CD14-positive monocyte (primary cell): ENCODE results near the gene UNKL. TPM values are rescaled to one million over a fixed set of nuclear protein-coding genes. Genes with fewer than 3 reads are reported as not detected.
A peak's percentile ranks its signal among the peaks of the same experiment; 100 is the strongest.

Source experiments
- DNase-seq, 3 donors: peaks; one replicate each; pipeline ENCODE4 v3.0.0-alpha.2; 2011 to 2022
- H2AFZ ChIP-seq: 2 replicates; pipeline ENCODE4 v1.6.0; 2012; ENCODE audit warnings: mild to moderate bottlenecking, low read depth, low read length, inconsistent platforms; ENCODE audit not compliant: insufficient read depth, poor library complexity, severe bottlenecking
- H3K27ac ChIP-seq, 2 donors: 1 replicate in 1 of 2; 2 replicates in 1 of 2; pipeline ENCODE4 v1.5.1; 2012 to 2013; ENCODE audit warnings: low read length in 2 of 2, control low read depth in 1 of 2, inconsistent platforms in 1 of 2, low read depth in 1 of 2, mild to moderate bottlenecking in 1 of 2
- H3K27me3 ChIP-seq, 2 donors: one replicate each; pipeline versions ENCODE4 v1.6.0 to v1.6.1; 2011 to 2013; ENCODE audit warnings: low read length in 2 of 2; ENCODE audit not compliant: control insufficient read depth in 2 of 2, insufficient read depth in 2 of 2
- H3K36me3 ChIP-seq, 2 donors: replicated peaks in 1 of 2; 1 replicate in 1 of 2; 2 replicates in 1 of 2; pipeline versions ENCODE4 v1.5.1 to v1.6.1; 2012 to 2013; ENCODE audit warnings: low read length in 2 of 2, control low read depth in 1 of 2, inconsistent platforms in 1 of 2, mild to moderate bottlenecking in 1 of 2; ENCODE audit not compliant: insufficient read depth in 2 of 2, control insufficient read depth in 1 of 2
- H3K4me1 ChIP-seq, 2 donors: 1 replicate in 1 of 2; 2 replicates in 1 of 2; pipeline versions ENCODE4 v1.5.1 to v1.6.1; 2012 to 2013; ENCODE audit warnings: low read length in 2 of 2, control low read depth in 1 of 2, inconsistent platforms in 1 of 2, mild to moderate bottlenecking in 1 of 2, moderate library complexity in 1 of 2; ENCODE audit not compliant: insufficient read depth in 2 of 2, control insufficient read depth in 1 of 2
- H3K4me2 ChIP-seq: replicated peaks from 2 replicates; pipeline ENCODE3; 2012; ENCODE audit warnings: low read length, moderate library complexity, mild to moderate bottlenecking; ENCODE audit not compliant: poor library complexity, severe bottlenecking; ENCODE audit errors: extremely low read depth
- H3K4me3 ChIP-seq, 3 experiments: fragments of 200-600 bp in 1 of 3; sonication (generic) in 1 of 3; replicated peaks in 1 of 3; 1 replicate in 2 of 3; 2 replicates in 1 of 3; pipeline ENCODE4 v1.5.1; 2011 to 2013; ENCODE audit warnings: low read length in 3 of 3, mild to moderate bottlenecking in 3 of 3, control low read depth in 2 of 3, low read depth in 2 of 3, inconsistent platforms in 1 of 3, moderate library complexity in 1 of 3
- H3K79me2 ChIP-seq: 2 replicates; pipeline ENCODE4 v1.6.0; 2012; ENCODE audit warnings: mild to moderate bottlenecking, control low read depth, inconsistent platforms, low read length, moderate library complexity; ENCODE audit not compliant: insufficient read depth
- H3K9ac ChIP-seq: 2 replicates; pipeline ENCODE4 v1.6.0; 2017; ENCODE audit warnings: low read length, mild to moderate bottlenecking; ENCODE audit not compliant: insufficient read depth, poor library complexity, severe bottlenecking
- H3K9me3 ChIP-seq, 2 donors: replicated peaks in 1 of 2; 1 replicate in 1 of 2; 2 replicates in 1 of 2; pipeline versions ENCODE4 v1.5.1 to v1.6.1; 2012 to 2013; ENCODE audit warnings: low read length in 2 of 2, control low read depth in 1 of 2; ENCODE audit not compliant: control insufficient read depth in 1 of 2, insufficient read depth in 1 of 2
- H4K20me1 ChIP-seq: 2 replicates; pipeline ENCODE4 v1.6.0; 2012; ENCODE audit warnings: mild to moderate bottlenecking, low read length, control low read depth, moderate library complexity; ENCODE audit not compliant: insufficient read depth
- H3K27ac Mint-ChIP-seq, 7 donors: one replicate each; pipeline ENCODE4 v1.8.0; 2020; ENCODE audit warnings: mild to moderate bottlenecking in 7 of 7, mixed read lengths in 7 of 7, moderate library complexity in 6 of 7, inconsistent platforms in 2 of 7
- H3K27me3 Mint-ChIP-seq, 3 donors: one replicate each; pipeline ENCODE4 v1.8.0; 2021 to 2022; ENCODE audit warnings: low read depth in 3 of 3, mild to moderate bottlenecking in 3 of 3, mixed read lengths in 3 of 3, moderate library complexity in 3 of 3, inconsistent platforms in 1 of 3
- H3K36me3 Mint-ChIP-seq, 2 donors: one replicate each; pipeline ENCODE4 v1.8.0; 2020; ENCODE audit warnings: mixed read lengths in 2 of 2, inconsistent platforms in 1 of 2, mild to moderate bottlenecking in 1 of 2
- H3K4me1 Mint-ChIP-seq: one replicate; pipeline ENCODE4 v1.8.0; 2020; ENCODE audit warnings: mild to moderate bottlenecking, mixed read lengths
- H3K4me3 Mint-ChIP-seq, 2 donors: one replicate each; pipeline ENCODE4 v1.8.0; 2020; ENCODE audit warnings: mild to moderate bottlenecking in 2 of 2, mixed read lengths in 2 of 2, moderate library complexity in 1 of 2
- H3K9me3 Mint-ChIP-seq, 7 donors: one replicate each; pipeline ENCODE4 v1.8.0; 2020 to 2022; ENCODE audit warnings: mixed read lengths in 7 of 7, mild to moderate bottlenecking in 6 of 7, moderate library complexity in 6 of 7, inconsistent platforms in 2 of 7
- CTCF ChIP-seq: fragments of 200-600 bp; IDR thresholded peaks from one replicate; pipeline ENCODE4 v1.8.0; 2022; ENCODE audit warnings: antibody characterized with exemption, mild to moderate bottlenecking
- WGBS: methylation state at CpG from one replicate; pipeline ENCODE4 v1.1.5; 2013; ENCODE audit warnings: missing lambda C conversion rate; ENCODE audit not compliant: insufficient coverage; 5-methylcytosine and 5-hydroxymethylcytosine counted together
- intact Hi-C, 2 donors: fragments of 100-400 bp; cut with micrococcal nuclease; formaldehyde crosslinking; loops; one replicate each; pipeline versions ENCODE4 v1.15.0 to v1.15.1; 2023
- polyA plus RNA-seq, 3 donors: library from polyadenylated mRNA; depleted of rRNA in 1 of 3; unstranded in 2 of 3; stranded (reverse) in 1 of 3; fragments of 300-500 nt in 2 of 3; fragments of >200 nt in 1 of 3; fragmentation: Illumina TruSeq in 2 of 3; gene quantifications; 1 replicate in 2 of 3; 2 replicates in 1 of 3; pipeline ENCODE4 v1.2.3, GENCODE V29; 2012 to 2021

The UNKL gene
- polyA plus RNA-seq, 3 donors = 1.2 to 19.9 (median 2.2) TPM

GRCh38 chr16:1351215-1351581 lies 63.3 kb downstream of the UNKL start:
- H3K4me3 Mint-ChIP-seq = peak overlapping the region; percentile 85 to 92
- peaks cover 18% of the 10 kb centered on the region in 2 donors for H3K36me3 ChIP-seq
- H3K27me3 Mint-ChIP-seq = no peaks in the 10 kb centered on the region
- H2AFZ ChIP-seq = peak overlapping the region; percentile 91
- H3K9me3 ChIP-seq = no peaks in the 10 kb centered on the region
- no peaks in the 10 kb centered on the region for H3K27me3 ChIP-seq
- peak overlapping the region; percentile 96 for H3K4me2 ChIP-seq
- H4K20me1 ChIP-seq = peaks cover 54% of the 10 kb centered on the region
- peaks cover 0 to 4% (median 0%) of the 10 kb centered on the region in 7 donors for H3K9me3 Mint-ChIP-seq
- H3K9ac ChIP-seq = peak overlapping the region; percentile 91
- peak overlapping the region; percentile 53 to 97 (median 91) for H3K4me3 ChIP-seq
- peak overlapping the region in 1 of 2 donors; percentile 88 for H3K27ac ChIP-seq
- H3K4me1 ChIP-seq = peaks cover 21 to 32% of the 10 kb centered on the region in 2 donors
- DNase-seq = no peak
- under 1% methylated on average over 29 of the region's 35 CpGs for WGBS
- intact Hi-C loops = loop anchor here in 1 of 2 donors (10.0 kb wide), 1 partner anchor 64 kb away; the partner anchor contains the start of gene UNKL
- TF ChIP-seq CTCF = no peak
- H3K79me2 ChIP-seq = peaks cover 57% of the 10 kb centered on the region
- peaks cover 16 to 35% of the 10 kb centered on the region in 2 donors for H3K36me3 Mint-ChIP-seq
- peak overlapping the region in 6 of 7 donors; percentile 24 to 82 (median 58) for H3K27ac Mint-ChIP-seq
- peaks cover 36% of the 10 kb centered on the region for H3K4me1 Mint-ChIP-seq

- peaks cover 16 to 35% of the 10 kb centered on the region in 2 donors for H3K36me3 Mint-ChIP-seq
- H3K27me3 Mint-ChIP-seq = no peaks in the 10 kb centered on the region
- DNase-seq = no peak
- Histone ChIP-seq H4K20me1 (peaks cover 49% of the 10 kb centered on the region), H3K9me3 (no peaks in the 10 kb centered on the region), H3K4me3 (peak overlapping the region; percentile 53 to 97 (median 91)), H3K27me3 (no peaks in the 10 kb centered on the region), H3K4me2 (peak overlapping the region; percentile 96), H3K27ac (peak overlapping the region in 1 of 2 donors; percentile 88), H3K9ac (peak overlapping the region; percentile 91), H3K4me1 (peaks cover 21 to 32% of the 10 kb centered on the region in 2 donors), H2AFZ (no peak overlapping the region), H3K36me3 (peaks cover 18% of the 10 kb centered on the region in 2 donors), H3K79me2 (peaks cover 52% of the 10 kb centered on the region)
- peaks cover 36% of the 10 kb centered on the region for H3K4me1 Mint-ChIP-seq
- peak overlapping the region; percentile 85 to 92 for H3K4me3 Mint-ChIP-seq
- no peak for TF ChIP-seq CTCF
- intact Hi-C loops = loop anchor here in 1 of 2 donors (10.0 kb wide), 1 partner anchor 64 kb away; the partner anchor contains the start of gene UNKL
- peak overlapping the region in 5 of 7 donors; percentile 16 to 82 (median 56) for H3K27ac Mint-ChIP-seq
- 94% methylated on average over 16 of the region's 19 CpGs for WGBS
- H3K9me3 Mint-ChIP-seq = peaks cover 0 to 4% (median 0%) of the 10 kb centered on the region in 7 donors
Measured at GRCh38 chr16:1350691-1351090, 63.8 kb downstream of the UNKL start.
